Astrocyte (in vitro differentiated cells and primary cell): Measurements from ENCODE around the gene RTL1.

Experiments used
- CTCF ChIP-seq: IDR thresholded peaks from 2 replicates; pipeline ENCODE4 v1.5.1; 2011; ENCODE audit warnings: low read depth, mild to moderate bottlenecking, inconsistent platforms, low read length, moderate library complexity; ENCODE audit not compliant: insufficient read depth
- EZH2 ChIP-seq: IDR thresholded peaks from 2 replicates; pipeline ENCODE4 v1.6.1; 2012; ENCODE audit warnings: mild to moderate bottlenecking, low read length, inconsistent platforms; ENCODE audit not compliant: insufficient read depth

GRCh38 chr14:100834794-100835547, 68.6 kb downstream of the RTL1 start:
- no peak for TF ChIP-seq CTCF
- TF ChIP-seq EZH2 = no peak
